HG03571 (cell line): ENCODE measurements around the gene ABHD10.
A peak's percentile ranks its signal among the peaks of the same experiment; 100 is the strongest.

Experiments used
- ATAC-seq: cut with Tn5 transposase; IDR thresholded peaks from one replicate; pipeline ENCODE4 v1.9.1; 2021; ENCODE audit not compliant: unreplicated experiment

Gene ABHD10

DNA sequence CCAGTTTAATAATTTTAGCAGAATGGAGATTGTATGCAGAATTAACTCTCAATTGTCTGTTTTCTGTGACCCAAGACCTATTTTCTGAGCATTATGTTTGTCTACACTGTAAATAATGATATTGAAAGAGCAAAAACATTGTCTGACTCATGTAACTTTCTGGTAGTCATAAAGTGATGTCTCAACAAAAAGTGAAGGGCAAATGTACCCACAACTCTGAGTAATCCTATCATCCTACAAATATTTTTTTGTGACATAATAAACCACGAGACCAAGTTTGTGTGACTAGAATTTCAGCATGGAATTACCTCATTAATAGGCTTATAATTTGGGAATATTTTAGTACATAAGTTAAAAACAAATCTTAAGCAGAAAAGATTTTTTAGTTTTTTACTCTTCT is 15.4 kb upstream of the ABHD10 start:
- no peak for ATAC-seq

DNA sequence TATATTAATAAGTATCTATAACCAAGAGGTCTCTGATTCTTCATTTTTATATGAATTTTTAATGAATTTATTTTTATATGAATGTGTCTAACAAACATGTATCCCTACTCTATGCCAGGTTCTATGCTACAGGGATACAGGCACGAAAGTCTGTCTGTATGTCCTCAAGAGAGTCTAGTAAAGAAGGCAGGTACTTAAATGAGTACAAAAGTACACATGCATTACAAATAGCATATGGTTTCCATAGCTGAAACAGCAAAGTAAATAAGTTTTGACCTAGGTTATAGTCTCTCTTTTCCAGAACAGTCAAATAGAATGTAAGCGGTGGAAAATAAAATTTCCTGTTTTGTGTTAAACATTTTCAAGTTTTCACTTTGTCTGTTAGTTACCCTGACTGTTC is 13.3 kb upstream of the ABHD10 start:
- ATAC-seq = no peak

DNA sequence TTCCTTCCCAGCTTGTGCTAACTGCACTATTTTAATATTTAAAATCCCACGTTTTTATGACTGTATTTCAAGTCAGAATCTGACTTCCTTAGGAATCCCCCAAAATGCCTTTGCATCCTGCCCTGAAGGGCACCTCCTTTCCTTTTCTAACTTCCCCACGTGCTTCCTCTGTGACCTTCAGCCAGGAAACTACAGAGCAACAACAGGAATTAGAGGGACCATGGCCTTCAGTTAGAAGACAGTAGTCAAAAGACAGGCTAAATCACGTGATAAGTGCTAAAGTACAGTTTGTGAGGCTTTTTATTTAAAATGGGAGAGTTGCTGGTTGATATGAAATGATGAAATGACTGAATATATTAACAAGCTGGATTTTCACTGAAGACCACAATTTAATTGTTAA is 11.8 kb upstream of the ABHD10 start:
- no peak for ATAC-seq

DNA sequence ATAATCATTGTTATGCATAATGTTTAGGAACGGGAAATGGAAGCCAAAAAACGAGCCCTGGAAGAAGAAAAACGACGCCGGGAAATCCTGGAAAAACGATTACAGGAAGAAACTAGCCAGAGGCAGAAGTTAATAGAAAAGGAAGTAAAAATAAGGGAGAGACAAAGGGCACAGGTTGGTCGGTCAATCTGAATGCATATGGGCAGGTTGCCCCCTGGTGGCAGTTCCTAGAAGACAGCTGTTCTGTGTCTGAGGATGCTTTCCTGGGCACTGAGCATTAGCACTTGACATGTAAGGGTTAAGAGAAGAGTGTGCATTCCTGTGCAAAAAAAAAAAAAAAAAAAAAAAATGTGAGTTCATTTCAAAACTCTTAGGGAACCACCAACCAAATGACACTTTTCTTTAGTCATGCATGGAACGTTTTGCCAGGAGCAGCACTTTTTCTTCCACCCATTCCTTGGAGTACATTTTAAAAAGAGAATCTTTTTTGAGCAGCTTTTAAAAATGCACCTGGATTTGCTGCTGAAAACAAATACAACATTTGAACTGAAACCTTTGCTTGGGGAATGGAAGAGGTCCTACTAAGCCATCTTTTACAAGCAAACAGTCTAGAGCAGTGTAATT is 11.1 kb upstream of the ABHD10 start:
- peak; percentile 89 for ATAC-seq

DNA sequence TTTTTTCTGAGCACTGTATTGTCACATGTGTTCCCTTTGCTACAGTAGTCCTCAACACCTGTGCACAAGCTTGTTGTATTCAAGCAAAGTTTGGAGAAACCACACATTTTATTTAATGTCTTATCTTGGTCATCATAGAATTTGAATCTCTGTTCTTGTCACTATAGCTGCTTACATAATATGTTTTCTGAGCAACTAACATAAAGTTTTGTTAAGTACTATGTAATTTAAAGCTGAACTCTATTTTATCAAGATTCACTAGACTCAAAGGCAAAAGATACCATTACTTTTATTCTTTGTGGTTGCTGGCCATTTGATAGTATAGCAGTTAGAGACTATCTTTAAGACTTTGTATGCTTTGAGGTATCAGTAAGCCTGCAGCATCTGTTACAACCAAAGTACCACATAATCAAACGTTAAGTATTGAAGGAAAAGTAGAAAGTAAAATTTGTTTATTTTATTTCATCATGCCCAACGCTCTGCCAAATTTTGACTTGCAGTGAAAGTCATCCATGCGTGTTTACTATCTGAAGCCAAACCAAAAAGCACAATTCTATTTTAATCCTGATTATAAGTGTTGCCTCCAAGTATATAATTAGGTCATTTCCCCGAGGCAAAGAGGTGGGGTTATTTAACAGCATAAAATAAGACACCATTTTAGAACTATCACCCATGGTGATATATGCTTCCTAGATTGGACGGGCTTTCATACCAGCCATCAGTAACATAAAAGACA is 10.3 kb upstream of the ABHD10 start:
- ATAC-seq = no peak

DNA sequence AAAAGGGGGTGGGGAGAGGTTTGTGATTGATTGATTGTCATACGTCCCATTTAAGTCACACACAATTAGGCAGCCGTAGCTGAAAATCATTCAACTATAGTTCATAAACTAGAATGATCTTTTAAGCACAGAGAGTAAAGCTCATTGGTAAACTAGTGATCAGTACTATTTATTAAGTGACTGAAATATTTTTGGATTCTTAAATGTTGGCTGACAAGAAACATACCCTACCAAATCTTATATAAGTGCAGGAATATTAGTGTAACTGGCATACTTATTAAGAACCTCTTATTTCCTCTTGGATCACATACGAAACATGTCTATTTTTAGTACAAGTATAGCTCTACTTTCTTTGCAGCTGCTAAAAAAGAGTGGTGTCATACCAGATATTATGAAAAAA is 8.4 kb upstream of the ABHD10 start:
- ATAC-seq = no peak

DNA sequence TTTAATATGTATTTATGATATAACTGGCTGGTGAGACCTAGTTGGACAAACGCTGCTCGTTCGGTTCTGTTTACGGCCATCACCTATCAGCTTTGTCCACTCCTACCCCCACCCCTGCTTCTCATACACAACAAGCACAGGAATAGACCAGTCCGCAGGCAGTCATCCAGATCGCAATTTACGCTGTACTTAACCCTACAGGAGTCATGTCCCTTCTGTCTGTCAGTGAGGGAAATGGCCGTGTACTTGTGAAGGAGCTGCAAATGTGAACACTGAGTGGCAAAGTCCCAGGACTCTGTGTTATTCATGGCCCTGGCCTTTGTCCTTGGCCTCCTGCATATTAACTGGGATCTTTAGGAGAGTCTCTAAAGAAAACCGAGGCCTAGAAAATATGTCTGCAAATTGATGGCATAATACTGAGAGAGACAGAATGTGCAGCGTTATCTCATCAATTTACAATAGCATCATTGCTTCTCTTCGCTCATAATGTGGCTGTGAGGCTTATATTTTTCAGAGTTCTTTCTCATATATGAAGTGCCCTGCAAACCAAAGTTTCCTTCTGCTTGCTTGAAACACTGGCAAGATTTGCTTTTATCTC is 7.2 kb upstream of the ABHD10 start:
- no peak for ATAC-seq

DNA sequence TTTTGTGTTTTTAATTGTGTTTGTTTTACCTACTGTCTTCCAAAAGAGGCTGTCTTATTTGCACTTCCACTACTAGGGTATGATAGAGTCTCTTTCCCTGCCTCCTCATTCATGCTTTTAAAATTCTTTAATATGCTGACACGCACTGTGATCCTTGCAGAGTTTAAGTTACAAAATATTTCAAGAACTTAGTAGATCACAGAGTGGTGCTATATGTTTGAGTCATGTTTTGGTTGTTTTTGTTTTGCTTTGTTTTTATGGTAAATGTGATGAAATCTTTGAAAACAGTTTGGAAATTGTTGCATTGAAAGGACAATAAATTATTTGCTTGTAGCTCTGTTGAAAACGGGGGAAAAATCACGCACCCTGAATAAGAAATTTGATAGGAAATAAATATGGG is 5.9 kb upstream of the ABHD10 start:
- no peak for ATAC-seq

DNA sequence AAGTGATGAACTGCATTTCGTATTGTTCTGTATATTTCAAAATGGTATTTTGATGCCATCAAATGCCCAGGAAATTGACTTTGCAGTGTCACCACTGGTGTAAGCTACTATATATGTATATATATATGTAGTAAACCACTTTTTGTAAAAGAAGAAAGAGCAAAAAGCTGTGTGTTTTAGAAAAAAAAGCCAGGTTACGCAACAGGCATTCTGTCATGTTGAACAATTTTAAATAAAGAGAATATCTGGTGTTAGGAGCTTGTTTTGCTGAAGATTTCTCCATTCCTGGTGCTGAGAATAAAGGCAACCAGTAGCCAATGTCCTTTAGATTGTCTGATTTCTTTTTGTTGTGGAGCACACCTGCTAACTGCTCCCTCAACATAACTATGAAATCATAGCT is 3.7 kb upstream of the ABHD10 start:
- no peak for ATAC-seq

DNA sequence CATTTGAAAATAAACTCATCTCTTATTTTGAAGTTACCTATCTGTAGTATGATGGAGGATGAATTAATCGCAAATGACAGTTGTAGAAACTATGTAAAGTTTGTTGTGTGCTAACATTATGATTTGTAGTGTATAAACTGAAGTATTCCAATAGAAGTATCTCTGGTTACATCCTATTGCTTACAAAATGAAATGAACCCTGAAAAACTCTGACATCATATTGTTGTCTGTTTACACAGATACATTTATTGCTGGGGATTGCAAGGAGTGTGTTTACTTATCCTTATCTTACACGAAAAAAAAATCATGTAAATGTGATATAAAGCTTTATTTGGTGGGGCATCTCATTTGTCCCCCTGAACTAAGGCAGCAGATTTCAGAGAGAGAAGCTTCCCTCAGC is 2.6 kb upstream of the ABHD10 start:
- ATAC-seq = no peak

DNA sequence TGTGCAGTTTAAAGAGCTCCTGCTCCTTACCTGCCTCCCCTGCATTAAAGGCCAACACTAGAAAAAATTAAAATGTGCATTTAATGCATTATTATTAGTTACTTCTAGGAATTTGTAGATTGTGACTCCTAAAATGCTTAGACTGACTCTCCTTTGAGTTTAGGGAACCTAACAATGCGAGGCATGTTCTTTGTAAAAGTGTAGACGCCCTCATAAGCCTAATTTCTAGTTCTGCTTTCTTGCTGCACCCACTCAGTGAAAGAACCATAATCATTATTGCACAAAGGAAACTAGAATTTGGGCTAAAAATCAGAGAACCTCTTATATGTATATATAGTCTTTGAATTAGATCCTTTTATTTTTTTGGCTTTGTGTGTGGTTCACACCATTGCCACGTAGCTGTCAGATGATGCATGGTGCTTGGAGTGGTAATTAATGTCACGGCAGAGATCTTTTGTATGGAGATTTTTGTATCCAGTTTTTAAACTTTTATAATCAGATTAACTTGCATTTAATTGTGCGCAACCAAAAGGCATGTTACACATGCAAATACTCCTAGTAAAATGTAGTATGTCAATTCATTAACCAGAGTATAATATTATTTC is 710 bp downstream of the ABHD10 start:
- ATAC-seq = peak; percentile 36

DNA sequence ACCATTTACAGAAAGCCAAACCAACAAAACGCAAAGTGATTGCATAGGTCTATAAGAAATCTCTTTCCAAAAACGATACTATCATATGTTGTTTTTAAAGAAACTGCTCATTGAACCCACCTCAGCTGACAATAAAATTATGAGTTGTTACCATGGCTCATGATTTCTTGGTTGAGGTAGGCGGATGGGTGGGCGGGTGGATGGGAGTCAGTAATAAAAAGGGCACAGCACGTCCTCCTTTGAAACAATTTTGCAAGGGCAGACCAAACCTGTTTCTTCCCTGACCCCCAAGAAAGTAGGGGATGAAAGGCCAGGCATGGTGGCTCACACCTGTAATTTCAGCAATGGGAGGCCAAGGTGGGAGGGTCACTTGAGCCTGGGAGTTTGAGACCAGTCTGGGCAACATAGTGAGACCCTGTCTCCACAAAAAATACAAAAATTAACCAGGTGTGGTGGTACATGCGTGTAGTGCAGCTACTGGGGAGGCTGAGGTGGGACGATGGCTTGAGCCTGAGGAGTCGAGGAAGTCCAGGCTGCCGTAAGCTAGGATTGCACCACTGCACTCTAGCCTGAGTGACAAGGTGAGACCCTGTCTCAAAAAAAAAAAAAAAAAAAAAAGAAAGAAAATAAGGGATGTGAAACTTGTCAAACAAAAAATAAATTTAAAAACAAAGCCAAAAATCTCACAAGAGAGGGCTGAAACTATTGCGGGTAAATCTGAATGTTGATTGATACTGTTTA is 2.1 kb downstream of the ABHD10 start:
- ATAC-seq = no peak

DNA sequence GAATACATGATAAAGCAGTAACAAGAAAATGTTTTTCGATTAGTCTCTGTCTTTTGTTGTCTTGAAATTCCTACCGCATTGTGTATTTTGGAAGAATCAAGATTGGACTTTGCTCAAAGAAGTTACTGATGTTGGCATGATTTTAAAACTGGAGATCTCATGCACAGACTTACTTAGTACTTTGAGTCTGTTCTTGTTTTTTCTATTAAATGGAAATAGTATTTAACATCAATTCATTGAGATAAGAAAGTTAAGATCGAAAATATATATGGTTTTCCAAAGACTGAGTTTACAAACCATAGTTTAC is 2.6 kb downstream of the ABHD10 start:
- ATAC-seq = no peak

DNA sequence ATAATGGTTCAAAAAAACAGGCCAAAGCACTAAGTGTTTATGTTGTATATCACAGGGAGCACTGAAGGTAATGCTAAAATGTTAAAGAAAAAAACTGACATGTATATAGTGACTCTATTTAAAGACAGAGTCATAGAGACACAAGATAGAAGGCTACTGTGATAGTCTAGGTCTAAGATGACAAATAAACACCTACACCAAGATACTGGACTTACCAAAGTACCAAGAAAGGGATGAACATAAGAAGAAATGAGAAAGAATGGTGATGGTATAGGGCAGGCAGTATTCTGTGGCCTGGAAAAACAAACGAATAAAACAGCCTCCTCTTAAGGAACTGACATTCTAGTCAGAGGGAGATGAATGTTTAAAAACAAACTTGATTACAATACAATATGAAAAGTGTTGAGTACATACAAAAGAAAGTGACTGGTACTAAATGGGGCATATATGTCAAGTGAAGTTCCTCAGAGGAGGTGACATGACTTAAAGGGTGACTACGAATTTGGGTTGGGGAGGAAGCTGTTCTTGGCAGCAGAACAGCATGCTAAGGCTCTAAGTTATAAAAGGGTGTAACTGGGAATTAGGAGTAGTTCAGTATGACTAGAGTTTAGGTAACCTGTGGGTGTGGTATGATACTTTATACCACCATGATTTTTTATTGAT is 5.9 kb downstream of the ABHD10 start:
- ATAC-seq = no peak

DNA sequence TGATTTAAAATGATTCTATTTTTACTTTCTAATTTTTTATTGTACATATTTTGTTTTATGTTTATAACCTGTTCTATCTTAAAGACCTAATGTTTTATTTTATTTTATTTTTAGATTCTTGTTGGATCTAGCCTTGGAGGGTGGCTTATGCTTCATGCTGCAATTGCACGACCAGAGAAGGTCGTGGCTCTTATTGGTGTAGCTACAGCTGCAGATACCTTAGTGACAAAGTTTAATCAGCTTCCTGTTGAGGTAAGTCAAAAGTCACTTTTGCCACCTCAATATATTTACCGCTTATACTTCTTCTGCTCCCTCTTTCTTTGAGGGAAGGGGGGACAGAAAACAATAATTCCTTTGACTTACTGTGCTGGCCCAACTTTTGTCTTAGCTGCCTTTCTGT is 8.0 kb downstream of the ABHD10 start:
- no peak for ATAC-seq

DNA sequence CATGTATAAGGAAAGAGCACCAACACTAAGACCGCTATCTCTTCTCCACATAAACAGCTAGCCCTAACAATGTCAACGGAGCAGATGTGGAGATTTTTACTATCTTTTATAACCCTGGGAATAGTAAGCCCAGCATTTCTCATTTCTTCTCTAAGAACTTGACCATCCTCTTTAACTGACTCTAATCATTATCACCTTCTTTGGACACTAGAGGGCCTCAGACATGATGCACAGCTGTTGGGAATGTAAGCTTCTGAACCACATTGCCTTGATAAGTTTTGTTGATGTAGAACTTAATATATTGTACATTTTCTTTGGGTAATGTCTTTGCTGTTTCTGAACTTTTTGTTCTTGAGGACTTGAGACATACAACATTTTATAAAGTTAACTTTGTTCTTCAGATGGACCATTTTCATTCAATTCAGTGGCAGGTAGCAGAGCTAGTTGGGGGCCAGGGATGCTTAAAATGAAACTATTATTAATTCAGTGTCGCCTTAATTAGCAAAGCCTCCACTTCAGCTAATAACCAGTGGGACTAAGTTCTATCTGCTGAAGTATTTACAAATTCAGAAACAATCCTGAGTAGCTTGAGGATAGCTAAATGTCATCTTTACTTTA is 10.3 kb downstream of the ABHD10 start:
- peak; percentile 79 for ATAC-seq

DNA sequence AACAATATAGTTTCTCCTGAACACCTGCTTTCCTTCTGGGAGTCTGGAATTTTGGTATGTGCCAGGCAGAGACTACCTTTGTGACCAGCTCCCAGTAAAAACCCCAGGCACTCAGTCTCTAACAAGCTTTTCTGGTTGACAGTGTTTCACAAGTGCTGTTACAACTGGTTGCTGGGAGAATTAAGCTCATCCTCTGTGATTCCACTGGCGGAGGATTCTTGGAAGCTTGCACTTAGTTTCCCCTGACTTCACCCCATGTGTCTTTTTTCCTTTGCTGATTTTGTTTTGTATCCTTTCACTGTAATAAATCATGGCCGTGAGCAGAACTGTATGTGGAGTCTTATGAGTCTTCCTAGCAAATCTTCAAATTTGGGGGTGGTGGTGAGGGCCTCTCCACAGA is 14.2 kb downstream of the ABHD10 start:
- ATAC-seq = no peak

DNA sequence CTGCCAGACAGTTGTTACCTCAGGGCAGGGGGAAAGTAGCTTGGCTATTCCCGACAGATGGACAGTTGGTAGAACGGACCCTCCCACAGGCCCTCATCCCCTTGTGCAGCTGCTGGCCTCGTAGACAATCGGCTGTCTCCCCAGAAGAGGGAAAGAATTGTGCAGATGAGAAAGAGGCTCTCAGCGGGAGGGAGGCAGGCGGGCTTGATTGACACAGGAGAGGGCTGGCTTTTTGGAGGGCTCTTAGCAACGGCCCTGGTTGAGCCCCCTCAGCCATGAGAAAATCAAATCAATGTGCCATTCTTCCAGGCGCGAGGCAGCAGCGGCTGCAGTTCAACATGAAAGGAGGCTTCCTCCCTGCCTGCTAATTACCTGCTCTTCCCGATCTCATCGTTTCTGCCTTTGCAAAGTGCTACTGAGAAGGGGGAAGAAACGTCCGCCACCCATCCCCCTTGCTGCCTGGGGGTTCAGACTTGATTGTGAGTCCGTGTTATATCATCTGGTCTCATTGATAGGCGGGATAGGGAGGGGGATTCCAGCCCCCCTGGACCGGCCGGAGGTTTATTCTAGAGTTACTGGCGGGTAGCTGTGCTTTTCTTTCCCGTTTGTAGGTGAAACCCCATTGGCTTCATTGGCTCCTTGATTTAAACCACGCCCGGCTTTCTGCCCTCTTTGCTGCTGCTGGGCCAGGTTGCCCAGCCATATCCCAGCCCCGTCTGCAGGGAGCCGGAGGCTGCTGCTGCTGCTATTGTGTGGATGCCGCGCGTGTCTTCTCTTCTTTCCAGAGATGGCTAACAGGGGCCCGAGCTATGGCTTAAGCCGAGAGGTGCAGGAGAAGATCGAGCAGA is 20.0 kb downstream of the ABHD10 start, which contains the start of gene TAGLN3:
TAGLN3 (plus strand) TSS at position 287 of the 848 bp plus-strand sequence; CDS start at position 788, 501 bp downstream.
- no peak for ATAC-seq

DNA sequence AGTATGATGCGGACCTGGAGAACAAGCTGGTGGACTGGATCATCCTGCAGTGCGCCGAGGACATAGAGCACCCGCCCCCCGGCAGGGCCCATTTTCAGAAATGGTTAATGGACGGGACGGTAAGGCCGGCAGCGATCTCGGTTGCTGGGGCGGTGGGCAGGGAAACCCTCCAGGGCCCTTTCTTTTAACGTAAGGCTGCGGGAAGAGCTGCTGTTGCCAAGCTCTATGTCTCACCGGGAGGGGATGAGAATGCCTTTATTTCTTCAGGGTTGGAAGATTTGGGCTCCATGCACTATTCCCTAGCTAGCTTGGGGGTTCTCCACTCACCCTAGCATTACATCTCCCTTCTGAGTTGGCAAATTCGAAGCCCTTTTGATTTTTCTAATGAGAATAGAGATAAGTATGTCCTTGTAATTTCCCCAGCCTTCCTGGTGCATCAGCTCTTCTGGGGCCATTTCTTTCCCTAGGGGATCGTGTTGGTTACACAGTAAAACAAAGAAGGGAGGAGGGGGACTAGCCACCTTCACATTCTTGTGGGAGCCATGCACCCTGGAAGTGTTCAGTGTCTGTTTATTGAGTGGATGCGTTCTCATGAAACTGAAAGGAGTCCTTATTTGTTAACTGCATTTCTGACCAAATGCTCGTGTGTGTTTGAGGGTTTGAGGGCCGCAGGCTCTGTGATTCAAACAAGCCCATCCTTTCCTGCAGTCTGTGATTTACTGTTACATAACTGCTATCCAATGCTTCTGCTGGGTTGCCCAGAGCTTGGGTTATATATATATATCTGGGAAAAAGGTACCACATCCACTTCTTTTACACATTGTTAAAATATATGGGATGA is 20.9 kb downstream of the ABHD10 start:
- ATAC-seq = no peak
